Measurements from ENCODE around the gene DBF4. TPM values are rescaled to one million over a fixed set of nuclear protein-coding genes. Genes with fewer than 3 reads are reported as not detected.
"Not testable (repeated sequence)": the region's sequence is repeated elsewhere in the genome, so short reads cannot be mapped to it uniquely, and the experiment has no call there.

The DBF4 gene
- polyA plus RNA-seq, 5 donors: 13.3 to 31.3 (median 18.3) TPM

DNA sequence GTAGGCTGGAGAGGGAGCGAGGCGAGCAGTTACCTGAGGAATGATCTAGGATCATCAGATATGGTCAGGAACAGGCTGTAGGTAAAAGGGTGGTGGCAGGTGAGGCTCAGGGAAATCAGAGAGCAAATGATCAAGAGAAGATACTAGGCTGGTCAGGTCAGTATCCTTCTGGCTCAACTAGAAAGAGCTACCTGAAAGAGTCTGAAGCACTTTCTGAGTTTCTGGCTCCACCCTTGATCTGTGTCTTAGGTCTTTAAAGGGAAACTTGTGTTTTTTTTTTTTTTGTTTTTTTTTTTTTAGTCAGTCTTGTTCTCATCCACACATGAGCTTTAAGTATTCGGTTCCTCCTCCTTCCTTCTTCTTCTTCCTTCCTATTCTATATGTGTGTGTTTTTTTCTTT lies 68.3 kb downstream of the DBF4 start:
- no peak for DNase-seq

DNA sequence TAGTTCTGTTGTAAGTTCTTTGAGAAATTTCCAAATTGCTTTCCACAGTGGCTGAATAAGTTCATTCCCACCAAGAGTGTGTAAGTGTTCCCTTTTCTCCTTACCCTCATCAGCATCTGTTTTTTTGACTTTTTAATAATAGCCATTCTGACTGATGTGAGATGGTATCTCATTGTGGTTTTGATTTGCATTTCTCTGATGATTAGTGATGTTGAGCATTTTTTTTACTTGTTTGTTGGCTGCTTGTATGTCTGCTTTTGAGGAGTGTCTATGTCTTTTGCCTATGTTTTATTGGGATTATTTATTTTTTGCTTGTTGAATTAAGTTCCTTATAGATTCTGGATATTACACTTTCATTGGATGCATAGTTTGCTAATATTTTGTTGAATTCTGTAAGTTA lies 69.6 kb downstream of the DBF4 start:
- not testable (repeated sequence) for DNase-seq

DNA sequence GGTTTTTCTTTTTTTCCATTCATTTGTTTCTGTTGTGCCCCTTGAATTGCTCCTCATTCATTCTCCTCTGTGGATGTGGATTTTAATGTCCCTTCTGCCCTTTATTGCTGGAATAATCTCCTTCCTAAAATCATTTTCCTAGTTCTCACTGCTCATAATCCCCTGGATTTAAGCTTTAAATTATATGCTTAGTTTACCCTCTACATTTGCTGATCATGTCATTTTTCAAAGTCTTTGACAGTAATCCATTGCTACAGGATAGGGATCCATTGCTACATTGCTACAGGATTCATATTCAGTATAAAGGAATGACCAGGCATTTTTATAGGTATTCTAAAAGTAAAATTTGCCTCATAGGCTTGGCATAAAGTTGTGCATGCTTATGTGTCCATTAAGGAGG lies 72.1 kb downstream of the DBF4 start:
- DNase-seq: no peak

Other genes starting within 250 kb of the DBF4 start
- under 1 TPM; 0.10 to 0.30 (median 0.22) TPM for gene RUNDC3B, start 248.1 kb upstream of the DBF4 start, polyA plus RNA-seq (ENCODE audit: insufficient read depth in 1 of 5, insufficient read length in 5 of 5, low replicate concordance in 1 of 5)
- 10 to 100 TPM; 22.7 to 48.1 (median 41.9) TPM for gene SLC25A40, start 133 bp upstream of the DBF4 start, polyA plus RNA-seq (ENCODE audit: insufficient read depth in 1 of 5, insufficient read length in 5 of 5, low replicate concordance in 1 of 5)
- 10 to 100 TPM in 4 of 5 donors, 1 to 10 TPM in 1; 8.0 to 25.9 (median 18.7) TPM for gene ADAM22, start 57.8 kb downstream of the DBF4 start, polyA plus RNA-seq (ENCODE audit: insufficient read depth in 1 of 5, insufficient read length in 5 of 5, low replicate concordance in 1 of 5)